ENCODE data around the gene KLF9.

The KLF9 gene

GRCh38 chr9:70382046-70382708 is 32.3 kb downstream of the KLF9 start:
- no peak for DNase-seq (ENCODE audit: low read depth, low spot score)
- H3K4me3 ChIP-seq (ENCODE audit: low read depth, low read length), result no peak overlapping the region
- ChIA-PET CTCF (interaction anchor here (1.3 to 1.5 kb wide), 2 partner anchors 37 to 220 kb away, joined by 3 read pairs; no protein-coding TSS in a partner anchor), POLR2A (no interaction called here)
- no peak for TF ChIP-seq CTCF (IDR thresholded peaks at IDR 0.05; ENCODE audit: insufficient read depth, low read length, missing control alignments)

GRCh38 chr9:70374962-70375618 is 39.4 kb downstream of the KLF9 start:
- ChIA-PET CTCF (interaction anchor here (0.7 to 1.2 kb wide), 2 partner anchors 39 to 109 kb away, joined by 3 read pairs; no protein-coding TSS in a partner anchor), POLR2A (no interaction called here)
- no peak overlapping the region for H3K4me3 ChIP-seq (ENCODE audit: low read depth, low read length)
- TF ChIP-seq CTCF (IDR thresholded peaks at IDR 0.05; ENCODE audit: insufficient read depth, low read length, missing control alignments), result no peak
- DNase-seq (ENCODE audit: low read depth, low spot score), result no peak

- ChIA-PET CTCF (interaction anchor here (1.4 kb wide), 2 partner anchors 15 to 235 kb away, joined by 3 to 8 read pairs; no protein-coding TSS in a partner anchor), POLR2A (no interaction called here)
- H3K4me3 ChIP-seq (ENCODE audit: low read depth, low read length), result no peak overlapping the region
- no peak for TF ChIP-seq CTCF (IDR thresholded peaks at IDR 0.05; ENCODE audit: insufficient read depth, low read length, missing control alignments)
- no peak for DNase-seq (ENCODE audit: low read depth, low spot score)
Observed at GRCh38 chr9:70367305-70367930, 47.0 kb downstream of the KLF9 start.

- ChIA-PET CTCF (interaction anchor here (0.6 to 1.5 kb wide), 3 partner anchors 33 to 238 kb away, joined by 3 read pairs; no protein-coding TSS in a partner anchor), POLR2A (no interaction called here)
- TF ChIP-seq CTCF (IDR thresholded peaks at IDR 0.05; ENCODE audit: insufficient read depth, low read length, missing control alignments), result no peak
- no peak for DNase-seq (ENCODE audit: low read depth, low spot score)
- H3K4me3 ChIP-seq (ENCODE audit: low read depth, low read length), result no peak overlapping the region
Observed at GRCh38 chr9:70363760-70364159, 50.7 kb downstream of the KLF9 start.

GRCh38 chr9:70362952-70363351 is 51.5 kb downstream of the KLF9 start:
- no peak overlapping the region for H3K4me3 ChIP-seq (ENCODE audit: low read depth, low read length)
- ChIA-PET POLR2A (no interaction called here), CTCF (interaction anchor here (1.5 to 2.0 kb wide), 2 partner anchors 121 to 239 kb away, joined by 3 to 6 read pairs; no protein-coding TSS in a partner anchor)
- no peak for TF ChIP-seq CTCF (IDR thresholded peaks at IDR 0.05; ENCODE audit: insufficient read depth, low read length, missing control alignments)
- no peak for DNase-seq (ENCODE audit: low read depth, low spot score)

GRCh38 chr9:70355801-70356200 is 58.7 kb downstream of the KLF9 start:
- TF ChIP-seq CTCF (IDR thresholded peaks at IDR 0.05; ENCODE audit: insufficient read depth, low read length, missing control alignments), result no peak
- CTCF ChIA-PET, result interaction anchor here (0.8 to 1.0 kb wide), 2 partner anchors 129 to 247 kb away, joined by 3 to 4 read pairs; no protein-coding TSS in a partner anchor
- POLR2A ChIA-PET, result no interaction called here
- no peak overlapping the region for H3K4me3 ChIP-seq (ENCODE audit: low read depth, low read length)
- no peak for DNase-seq (ENCODE audit: low read depth, low spot score)
